ENCODE results near the gene GLT1D1. TPM values are rescaled to one million over a fixed set of nuclear protein-coding genes. Genes with fewer than 3 reads are reported as not detected.

GLT1D1 gene
- total RNA-seq, 1 experiment from 2014 or later = 0.07 TPM

DNA sequence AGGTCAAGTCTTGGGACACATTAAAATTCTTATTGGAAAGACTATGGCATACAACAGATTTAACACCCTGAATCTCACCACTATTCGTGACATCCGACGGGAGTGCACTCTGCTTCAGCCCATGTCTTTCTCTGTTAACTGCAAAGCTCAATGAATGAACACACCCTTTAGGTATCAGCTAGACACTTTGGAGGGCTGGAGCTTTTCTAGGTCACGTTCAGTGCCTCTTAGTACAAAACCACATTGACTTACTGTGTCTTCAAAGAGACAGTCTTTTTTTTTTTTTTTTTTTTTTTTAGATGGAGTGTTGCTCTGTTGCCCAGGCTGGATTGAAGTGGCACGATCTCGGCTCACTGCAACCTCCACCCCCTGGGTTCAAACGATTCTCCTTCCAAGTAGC is 80.6 kb downstream of the GLT1D1 start:
- in situ Hi-C loops (cut with HindIII; ENCODE audit: low pct_unique_long_range_greater_than_20kb, low sequenced_read_pairs) = no loop called here
- DNase-seq (ENCODE audit: low read depth) = no peak

DNA sequence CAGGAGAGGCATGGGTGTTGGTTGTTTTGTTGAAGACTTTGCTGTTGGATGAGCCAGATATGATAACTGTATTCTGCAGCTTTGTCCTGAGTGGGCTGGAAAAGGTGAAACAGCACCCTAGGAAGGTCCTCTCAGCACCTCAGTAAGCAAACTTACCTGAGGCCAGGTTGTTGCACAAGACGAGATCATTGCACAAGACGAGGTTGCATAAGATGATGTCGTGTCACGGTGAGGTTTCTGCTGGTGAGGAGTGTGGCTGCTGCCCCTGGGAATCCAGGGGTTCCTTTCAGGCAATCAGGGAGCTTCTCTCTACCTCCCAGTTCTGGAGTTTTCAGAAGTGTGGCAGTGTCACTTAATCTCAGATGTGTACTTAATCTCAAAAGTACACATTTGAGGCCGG is 85.6 kb downstream of the GLT1D1 start:
- DNase-seq (ENCODE audit: low read depth) = no peak
- in situ Hi-C loops (cut with HindIII; ENCODE audit: low pct_unique_long_range_greater_than_20kb, low sequenced_read_pairs) = no loop called here

DNA sequence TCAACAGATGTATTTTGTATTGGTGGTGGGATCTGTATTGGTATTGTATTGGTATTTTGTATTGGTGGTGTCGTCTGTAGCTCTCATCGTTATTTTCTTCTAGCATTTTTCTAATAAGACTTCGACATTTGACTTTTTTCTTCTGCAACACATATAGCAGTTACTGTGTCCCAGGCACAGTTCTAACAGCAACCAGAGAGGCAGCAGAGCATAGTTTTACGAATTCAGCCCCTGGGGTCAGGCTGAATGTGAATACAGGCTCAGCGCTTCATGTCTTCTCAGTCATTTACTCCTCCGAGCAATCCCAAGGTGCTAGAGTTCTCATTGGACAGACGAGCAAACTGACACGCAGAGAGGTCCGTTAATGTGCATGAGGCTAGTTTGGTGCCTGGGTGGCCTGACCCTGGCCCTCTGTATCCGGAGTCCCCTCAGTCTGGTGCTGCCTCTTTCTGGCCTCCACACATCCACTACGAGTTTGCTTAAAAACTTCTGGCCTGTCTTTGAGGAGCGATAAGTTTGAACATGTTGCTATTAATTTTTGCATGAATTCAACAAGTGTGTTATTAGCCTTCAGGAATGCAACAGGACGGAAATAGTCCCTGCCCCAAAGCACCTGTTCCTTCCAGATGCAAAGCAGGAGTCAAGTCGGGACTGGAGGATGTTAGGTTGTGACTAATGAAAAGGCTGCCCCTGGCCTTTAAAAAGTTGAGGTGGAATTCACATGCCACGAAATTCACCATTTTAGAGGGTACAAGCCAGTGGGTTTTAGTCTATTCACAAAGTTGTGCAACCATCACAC is 87.0 kb downstream of the GLT1D1 start:
- in situ Hi-C loops (cut with HindIII; ENCODE audit: low pct_unique_long_range_greater_than_20kb, low sequenced_read_pairs) = no loop called here
- DNase-seq (ENCODE audit: low read depth) = peak; percentile 6

DNA sequence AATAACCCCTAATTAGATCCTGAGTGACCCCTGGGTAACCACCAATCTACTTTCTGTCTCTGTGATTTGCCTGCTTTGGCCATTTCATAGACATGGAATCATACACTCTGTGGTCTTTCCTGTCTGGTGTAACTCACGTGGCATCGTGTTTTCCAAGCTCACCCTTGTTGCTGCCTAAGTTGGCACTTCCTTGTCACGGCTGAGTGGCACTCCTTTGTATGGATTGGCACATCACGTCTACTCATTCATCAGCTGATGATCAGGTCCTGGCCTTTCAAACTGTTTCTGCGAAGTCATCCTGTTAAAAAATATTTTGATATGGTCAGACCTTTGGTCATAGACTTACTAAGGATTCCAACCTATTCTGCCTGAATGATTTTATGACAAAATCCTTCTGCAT is 87.7 kb downstream of the GLT1D1 start:
- peak; percentile 95 for DNase-seq (ENCODE audit: low read depth)
- in situ Hi-C loops (cut with HindIII; ENCODE audit: low pct_unique_long_range_greater_than_20kb, low sequenced_read_pairs) = no loop called here

DNA sequence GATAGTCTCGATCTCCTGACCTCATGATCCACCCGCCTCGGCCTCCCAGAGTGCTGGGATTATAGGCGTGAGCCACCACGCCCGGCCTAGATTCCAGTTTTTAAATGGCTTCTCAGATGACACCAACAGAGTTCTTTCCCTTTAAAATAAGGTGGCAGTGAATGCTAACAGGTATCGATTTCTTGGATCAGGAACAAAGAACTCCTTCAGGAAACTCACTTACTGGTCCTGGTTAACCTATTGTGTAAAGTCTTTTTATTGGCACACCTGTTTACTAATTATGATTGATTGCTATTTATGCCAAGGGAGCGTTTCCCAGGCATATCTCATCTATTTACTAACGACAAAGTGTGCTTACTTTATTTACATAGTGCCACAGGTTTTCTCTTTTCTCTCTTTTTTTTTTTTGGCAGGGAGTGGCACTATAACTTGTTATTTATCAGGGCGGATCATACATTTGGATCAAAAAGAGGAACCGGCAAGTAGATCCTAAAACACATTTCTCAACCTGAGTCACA is 89.7 kb downstream of the GLT1D1 start:
- in situ Hi-C loops (cut with HindIII; ENCODE audit: low pct_unique_long_range_greater_than_20kb, low sequenced_read_pairs) = no loop called here
- DNase-seq (ENCODE audit: low read depth) = no peak

DNA sequence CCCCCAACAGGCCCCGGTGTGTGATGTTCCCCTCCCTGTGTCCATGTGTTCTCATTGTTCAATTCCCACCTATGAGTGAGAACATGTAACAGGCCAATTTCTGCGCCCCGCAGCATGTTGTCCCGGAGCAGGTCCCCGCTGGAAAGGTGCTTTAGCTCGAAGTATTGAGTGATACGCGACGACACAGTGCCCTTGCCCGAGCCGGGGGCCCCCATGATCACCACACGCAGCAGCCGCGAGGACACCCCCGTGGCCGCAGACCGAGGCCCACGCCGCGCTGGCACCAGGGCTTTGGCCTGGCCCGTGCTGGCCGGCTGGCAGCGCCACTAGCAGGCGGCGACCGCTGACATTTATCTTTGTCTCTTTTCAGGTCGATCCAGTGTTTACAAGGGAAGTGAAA is 91.7 kb downstream of the GLT1D1 start:
- in situ Hi-C loops (cut with HindIII; ENCODE audit: low pct_unique_long_range_greater_than_20kb, low sequenced_read_pairs) = no loop called here
- DNase-seq (ENCODE audit: low read depth) = no peak

DNA sequence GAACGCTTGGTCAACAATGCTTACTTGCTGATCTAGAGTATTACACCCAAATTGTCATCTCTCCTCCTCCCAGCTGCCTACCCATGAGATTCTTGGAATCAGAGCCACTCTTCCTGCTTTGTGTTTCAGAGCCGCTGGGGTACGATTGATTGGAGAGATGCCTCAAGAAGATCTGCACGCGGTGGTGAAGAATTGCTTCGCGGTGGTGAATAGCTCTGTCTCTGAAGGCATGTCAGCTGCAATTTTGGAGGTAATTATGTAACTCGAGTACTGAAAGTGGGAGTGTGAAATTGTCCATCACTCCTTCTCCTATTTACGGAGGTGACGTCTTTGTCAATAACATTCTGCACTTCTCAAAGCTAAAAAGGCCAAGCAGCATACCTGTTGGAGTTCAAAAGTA is 93.9 kb downstream of the GLT1D1 start:
- no peak for DNase-seq (ENCODE audit: low read depth)
- in situ Hi-C loops (cut with HindIII; ENCODE audit: low pct_unique_long_range_greater_than_20kb, low sequenced_read_pairs) = no loop called here

DNA sequence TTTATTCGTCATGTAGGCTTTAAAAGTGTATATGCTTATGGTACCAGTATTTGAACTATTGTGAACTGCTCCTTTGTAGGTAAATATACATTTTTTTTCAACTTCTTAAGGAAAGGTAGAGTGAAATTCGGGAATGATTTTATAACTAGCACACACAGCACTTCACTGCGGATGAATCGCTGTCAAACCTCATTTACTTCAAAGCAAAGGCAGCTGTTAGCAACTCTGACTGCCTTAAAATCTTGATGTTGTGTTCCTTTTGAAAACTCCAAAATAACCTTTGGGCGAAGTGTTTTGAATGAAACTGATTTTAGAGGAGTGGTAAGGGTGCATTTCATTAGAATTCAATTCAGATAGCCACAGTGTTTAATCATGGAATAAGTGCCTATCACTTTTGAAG is 95.8 kb downstream of the GLT1D1 start:
- in situ Hi-C loops (cut with HindIII; ENCODE audit: low pct_unique_long_range_greater_than_20kb, low sequenced_read_pairs) = no loop called here
- DNase-seq (ENCODE audit: low read depth) = no peak

DNA sequence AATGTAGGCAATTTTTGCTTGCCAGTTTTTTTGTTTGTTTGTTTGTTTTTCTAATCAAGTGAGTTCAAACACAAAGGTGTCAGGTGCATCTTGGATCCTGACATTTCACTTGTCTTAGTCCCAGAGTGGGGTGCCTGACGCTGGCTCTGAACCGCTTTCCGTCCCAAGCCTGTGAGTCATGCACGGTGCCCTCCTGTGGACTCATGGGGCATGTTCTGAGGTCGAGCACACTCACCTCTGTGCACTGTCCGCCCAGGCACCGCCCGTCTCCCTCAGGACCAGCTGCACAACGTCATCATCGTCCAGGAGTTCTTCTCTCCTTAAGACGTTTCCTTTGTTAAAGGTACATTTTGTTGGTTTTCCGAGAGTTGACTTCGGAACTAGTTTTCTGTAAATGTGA is 98.2 kb downstream of the GLT1D1 start:
- peak; percentile 24 for DNase-seq (ENCODE audit: low read depth)
- in situ Hi-C loops (cut with HindIII; ENCODE audit: low pct_unique_long_range_greater_than_20kb, low sequenced_read_pairs) = no loop called here

DNA sequence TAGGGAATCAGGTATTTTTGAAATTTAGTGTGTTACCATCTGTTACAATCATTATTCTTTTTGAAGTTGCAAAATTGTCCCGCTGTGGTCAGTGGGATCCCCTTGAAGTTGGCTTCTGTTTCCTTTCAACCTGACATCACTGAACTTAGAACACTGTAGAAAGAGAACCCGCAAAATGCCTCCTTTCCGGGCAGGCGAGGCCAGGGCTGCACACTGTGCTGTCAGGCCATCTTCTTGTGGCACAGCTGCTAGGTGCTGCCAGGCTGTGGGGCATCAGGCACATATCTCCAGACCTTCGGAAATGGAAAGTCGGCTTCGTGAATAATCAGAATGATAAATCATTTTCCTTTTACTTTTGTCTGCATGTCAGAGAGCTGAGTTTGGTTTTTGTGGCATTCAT is 103.5 kb downstream of the GLT1D1 start:
- DNase-seq (ENCODE audit: low read depth) = no peak
- in situ Hi-C loops (cut with HindIII; ENCODE audit: low pct_unique_long_range_greater_than_20kb, low sequenced_read_pairs) = no loop called here

DNA sequence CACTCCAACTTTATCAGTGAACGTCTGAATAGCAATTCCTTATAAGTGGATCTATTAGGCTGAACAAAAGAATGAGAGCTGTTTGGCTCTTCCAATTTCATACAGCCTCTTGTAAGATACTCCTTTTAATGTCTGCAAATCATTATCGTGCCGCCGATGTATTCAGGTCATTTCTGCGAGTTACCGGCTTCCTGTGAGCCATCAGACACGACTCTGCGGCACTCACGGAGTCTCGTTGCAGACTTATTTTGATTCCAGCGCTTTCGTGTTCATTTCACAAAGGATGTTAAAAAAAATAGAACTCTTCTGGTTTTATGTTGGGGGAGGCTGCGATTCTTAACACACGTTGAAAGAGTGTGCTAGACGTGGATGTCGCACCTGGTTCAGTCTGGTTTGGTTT is 106.6 kb downstream of the GLT1D1 start:
- in situ Hi-C loops (cut with HindIII; ENCODE audit: low pct_unique_long_range_greater_than_20kb, low sequenced_read_pairs) = no loop called here
- DNase-seq (ENCODE audit: low read depth) = no peak

DNA sequence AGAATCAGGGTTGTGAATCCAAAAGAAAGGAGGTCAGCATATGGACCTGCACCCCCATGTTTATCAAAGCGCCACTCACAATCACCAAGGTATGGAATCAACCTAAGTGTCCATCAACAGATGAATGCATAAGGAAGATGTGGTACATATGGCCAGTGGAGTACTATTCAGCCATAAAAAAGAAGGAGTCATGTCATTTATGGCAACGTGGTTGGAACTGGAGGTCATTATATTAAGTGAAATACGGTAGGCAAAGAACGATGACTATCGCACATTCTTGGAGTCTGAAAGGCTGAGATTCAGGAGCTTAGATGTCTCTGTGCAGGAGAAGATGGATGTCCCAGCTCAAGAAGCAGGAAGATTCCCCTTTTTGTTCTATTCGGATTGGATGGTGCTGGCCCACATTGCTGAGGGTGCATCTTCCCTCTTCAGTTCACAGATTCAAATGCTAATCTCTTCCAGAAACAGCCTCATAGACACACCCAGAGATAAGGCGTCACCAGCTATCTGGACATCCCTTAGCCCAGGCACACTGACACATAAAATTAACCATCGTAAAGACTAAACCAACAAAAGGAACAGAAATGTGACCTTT is 108.1 kb downstream of the GLT1D1 start:
- in situ Hi-C loops (cut with HindIII; ENCODE audit: low pct_unique_long_range_greater_than_20kb, low sequenced_read_pairs) = no loop called here
- peak; percentile 11 for DNase-seq (ENCODE audit: low read depth)

DNA sequence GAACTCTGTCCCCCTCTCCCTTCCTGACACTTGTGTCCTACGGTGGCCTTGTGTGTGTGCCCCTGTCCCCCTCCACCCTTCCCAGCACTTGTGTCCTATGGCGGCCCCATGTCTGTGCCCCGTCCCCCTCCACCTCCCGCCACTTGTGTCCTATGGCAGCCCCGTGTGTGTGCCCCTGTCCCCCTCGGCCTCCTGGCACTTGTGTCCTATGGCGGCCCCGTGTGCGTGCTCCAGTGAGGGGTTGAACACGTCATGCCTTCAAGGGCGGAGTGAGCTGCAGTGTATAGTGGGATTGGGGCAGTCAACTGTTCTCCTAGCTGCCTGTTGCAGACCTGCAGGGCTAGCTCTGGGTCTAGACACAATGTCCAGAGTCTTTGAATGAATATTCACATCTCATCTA is 108.7 kb downstream of the GLT1D1 start:
- in situ Hi-C loops (cut with HindIII; ENCODE audit: low pct_unique_long_range_greater_than_20kb, low sequenced_read_pairs) = no loop called here
- DNase-seq (ENCODE audit: low read depth) = no peak

DNA sequence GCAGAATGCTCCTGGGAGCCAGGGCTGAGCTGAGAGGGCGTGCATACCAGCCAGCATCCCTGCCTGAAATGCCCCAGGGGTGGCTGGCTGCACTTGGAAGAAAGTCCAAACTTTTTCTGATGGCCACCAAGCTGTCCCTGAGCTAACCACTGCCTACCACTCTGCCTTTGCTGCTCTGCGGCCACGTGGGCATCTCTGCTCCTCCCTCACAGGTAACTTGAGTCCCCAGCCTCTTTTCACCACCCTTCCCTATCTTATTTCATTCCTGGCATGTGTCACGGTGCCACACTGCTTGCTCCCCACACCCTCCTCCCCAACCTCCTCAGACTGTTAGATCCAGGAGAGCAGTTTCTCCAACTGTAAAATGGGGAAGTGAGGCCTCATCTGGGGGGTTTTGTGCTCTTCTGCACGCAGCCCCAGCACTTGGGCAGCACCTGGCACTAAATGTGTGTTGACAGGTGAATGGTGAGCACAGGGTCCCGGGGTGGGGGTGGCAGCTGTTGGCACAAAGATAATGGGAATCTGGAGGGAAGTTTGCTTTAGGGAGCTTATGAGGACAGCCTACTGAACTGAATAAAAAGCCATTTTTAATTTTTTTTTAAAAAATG is 113.0 kb downstream of the GLT1D1 start:
- DNase-seq (ENCODE audit: low read depth) = no peak
- in situ Hi-C loops (cut with HindIII; ENCODE audit: low pct_unique_long_range_greater_than_20kb, low sequenced_read_pairs) = no loop called here

DNA sequence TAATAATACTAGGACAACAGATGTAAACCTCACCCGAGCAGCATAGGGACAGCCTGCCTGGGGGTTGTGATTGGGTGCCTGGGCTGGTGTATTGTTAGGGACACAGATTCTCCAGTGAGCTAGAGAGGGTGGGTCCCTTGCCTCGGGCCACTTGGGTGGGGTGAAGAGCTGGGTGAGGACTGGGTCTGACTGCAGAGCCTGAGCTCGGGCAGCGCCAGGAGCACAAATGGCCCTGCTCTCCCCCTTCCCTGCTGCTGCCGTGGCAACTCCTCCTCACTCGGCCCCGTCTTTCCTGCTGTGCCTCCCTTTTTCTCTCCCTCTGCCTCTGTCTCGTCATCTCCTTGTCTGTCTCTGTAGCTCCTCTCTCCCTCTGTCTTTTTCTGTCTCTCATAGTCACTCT is 115.4 kb downstream of the GLT1D1 start:
- in situ Hi-C loops (cut with HindIII; ENCODE audit: low pct_unique_long_range_greater_than_20kb, low sequenced_read_pairs) = no loop called here
- no peak for DNase-seq (ENCODE audit: low read depth)

DNA sequence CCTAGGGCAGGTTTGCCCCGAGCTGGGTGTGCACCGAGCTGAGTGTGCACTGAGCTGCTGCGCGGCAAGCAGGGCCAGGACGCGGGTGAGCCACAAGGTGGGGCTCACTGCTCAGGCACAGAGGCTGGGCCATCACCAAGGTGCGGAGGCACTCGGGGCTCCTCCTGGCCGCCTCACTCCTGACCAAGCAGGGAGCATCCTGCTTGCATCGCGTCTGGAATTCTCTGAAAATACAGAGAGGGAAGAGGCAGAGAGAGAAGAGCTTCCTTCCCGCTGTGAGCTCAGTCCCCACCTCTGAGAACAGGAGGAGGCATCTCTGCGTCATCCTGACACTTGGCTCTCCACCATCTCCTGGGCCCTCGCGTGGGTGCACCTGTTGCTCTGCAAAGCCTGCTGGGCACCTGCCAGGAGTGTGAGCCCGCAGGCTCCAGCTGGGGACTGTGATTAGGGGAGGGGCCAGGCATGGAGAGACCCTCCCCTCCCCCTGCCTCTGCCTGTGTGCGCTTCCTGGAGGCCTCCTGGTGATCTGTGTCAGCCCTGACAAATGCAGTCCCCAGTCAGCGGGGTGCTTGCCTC is 116.3 kb downstream of the GLT1D1 start:
- in situ Hi-C loops (cut with HindIII; ENCODE audit: low pct_unique_long_range_greater_than_20kb, low sequenced_read_pairs) = no loop called here
- peak; percentile 54 for DNase-seq (ENCODE audit: low read depth)

DNA sequence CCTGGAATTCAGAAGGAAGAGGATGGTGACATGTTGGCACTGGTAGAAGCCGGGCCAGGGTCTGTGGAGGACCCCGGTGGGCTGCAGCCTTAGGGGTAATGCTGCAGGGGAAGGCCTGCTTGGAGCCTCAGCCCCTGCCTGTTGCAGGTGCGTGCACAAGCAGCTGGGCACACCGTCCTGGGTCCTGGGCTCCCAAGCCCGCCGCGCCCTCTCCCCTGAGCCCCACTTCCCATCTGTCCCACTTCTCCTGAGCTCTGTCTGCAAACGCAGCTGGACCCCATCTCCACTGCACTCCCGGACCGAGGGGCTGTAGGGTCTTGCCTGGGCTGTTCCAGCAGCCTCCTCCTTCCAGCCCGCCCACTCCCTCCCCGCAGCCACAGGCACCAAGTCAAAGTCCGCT is 116.8 kb downstream of the GLT1D1 start:
- in situ Hi-C loops (cut with HindIII; ENCODE audit: low pct_unique_long_range_greater_than_20kb, low sequenced_read_pairs) = no loop called here
- no peak for DNase-seq (ENCODE audit: low read depth)

DNA sequence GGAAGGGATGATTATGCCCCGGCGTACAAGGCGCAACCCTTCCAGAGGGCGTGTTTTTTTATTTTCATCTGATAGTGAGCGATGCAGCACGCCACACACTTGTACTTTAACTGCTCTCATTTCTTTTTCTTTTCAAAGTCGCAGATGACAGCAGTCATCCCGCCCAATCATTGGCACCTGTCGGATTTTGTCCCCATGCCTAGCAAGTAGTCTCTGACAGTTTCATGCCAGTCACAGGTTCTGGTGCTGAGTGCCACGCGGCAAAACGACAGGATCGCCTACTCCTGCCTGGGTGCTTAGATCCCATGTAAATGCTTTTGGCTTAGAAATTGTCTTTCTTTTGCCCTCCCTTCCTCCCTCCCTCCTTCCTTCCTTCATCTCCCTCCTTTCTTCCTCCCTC is 117.7 kb downstream of the GLT1D1 start:
- in situ Hi-C loops (cut with HindIII; ENCODE audit: low pct_unique_long_range_greater_than_20kb, low sequenced_read_pairs) = no loop called here
- no peak for DNase-seq (ENCODE audit: low read depth)

DNA sequence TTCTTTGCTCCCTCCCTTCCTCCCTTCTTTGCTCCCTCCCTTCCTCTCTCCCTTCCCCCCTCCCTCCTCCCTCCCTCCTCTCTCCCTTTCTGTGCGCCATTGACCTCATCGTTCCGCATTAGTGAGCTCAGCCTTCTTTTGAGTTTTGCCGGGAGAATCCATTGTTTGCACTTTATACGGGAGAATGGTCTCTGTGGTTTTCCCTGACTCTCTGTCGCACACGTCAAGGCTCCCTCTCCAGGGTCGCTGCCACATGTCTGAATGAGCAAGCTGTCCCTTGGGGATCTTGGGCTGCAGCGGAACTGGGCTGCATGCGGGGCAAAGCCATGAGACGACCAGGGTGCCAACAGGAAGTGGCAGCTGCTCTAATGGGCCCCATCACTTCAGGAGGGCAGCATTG is 118.5 kb downstream of the GLT1D1 start:
- peak; percentile 96 for DNase-seq (ENCODE audit: low read depth)
- in situ Hi-C loops (cut with HindIII; ENCODE audit: low pct_unique_long_range_greater_than_20kb, low sequenced_read_pairs) = no loop called here

Data from Caki2 (cell line).